Right atrium auricular region (tissue), 2 donors: ENCODE results near the gene DARS1. TPM values are rescaled to one million over a fixed set of nuclear protein-coding genes. Genes with fewer than 3 reads are reported as not detected.

Experiments used
- DNase-seq: peaks from one replicate; pipeline ENCODE4 v3.0.0-alpha.2; 2019; ENCODE audit warnings: low spot score
- H3K27ac ChIP-seq, 2 donors: fragments of 200-600 bp; sonication (generic); 1 replicate in 1 of 2; 2 replicates in 1 of 2; pipeline ENCODE4 v1.5.1; 2016 to 2019
- H3K27me3 ChIP-seq, 2 donors: fragments of 200-600 bp; sonication (generic); one replicate each; pipeline versions ENCODE4 v1.5.1 to v1.6.0; 2017 to 2019
- H3K36me3 ChIP-seq: fragments of 200-600 bp; sonication (generic); one replicate; pipeline ENCODE4 v1.5.1; 2016
- H3K4me1 ChIP-seq, 2 donors: fragments of 200-600 bp; sonication (generic); one replicate each; pipeline versions ENCODE4 v1.5.1 to v1.6.0; 2017 to 2019
- H3K4me3 ChIP-seq, 2 donors: fragments of 200-600 bp; sonication (generic); 1 replicate in 1 of 2; 2 replicates in 1 of 2; pipeline ENCODE4 v1.5.1; 2017 to 2019; ENCODE audit warnings: mild to moderate bottlenecking in 1 of 2, moderate library complexity in 1 of 2
- H3K9me3 ChIP-seq, 2 donors: fragments of 200-600 bp; sonication (generic); one replicate each; pipeline ENCODE4 v1.5.1; 2019
- CTCF ChIP-seq, 2 donors: fragments of 200-600 bp; sonication (generic); IDR thresholded peaks; one replicate each; pipeline ENCODE4 v1.5.1; 2019; ENCODE audit warnings: antibody characterized with exemption in 2 of 2
- total RNA-seq, 2 donors: library from RNA; depleted of rRNA; stranded (reverse); fragments of >200 nt; gene quantifications; one replicate each; pipeline ENCODE4 v1.1.0, GENCODE V29; 2016

The DARS1 gene
- total RNA-seq, 2 donors from 2014 or later = 42.4 to 57.8 TPM

- Histone ChIP-seq H3K27me3 (no peaks in the 10 kb centered on the region), H3K9me3 (no peaks in the 10 kb centered on the region), H3K36me3 (no peaks in the 10 kb centered on the region), H3K27ac (no peak overlapping the region), H3K4me1 (peaks cover 0 to 12% of the 10 kb centered on the region in 2 donors), H3K4me3 (no peak overlapping the region)
- no peak for DNase-seq
- no peak for TF ChIP-seq CTCF (IDR thresholded peaks at IDR 0.05)
These were observed 31.3 kb downstream of the DARS1 start for GRCh38 chr2:135954020-135954601.

- no peaks in the 10 kb centered on the region for H3K9me3 ChIP-seq
- no peak for TF ChIP-seq CTCF (IDR thresholded peaks at IDR 0.05)
- H3K4me1 ChIP-seq = peaks cover 0 to 17% of the 10 kb centered on the region in 2 donors
- no peaks in the 10 kb centered on the region for H3K27me3 ChIP-seq
- no peak overlapping the region for H3K27ac ChIP-seq
- no peaks in the 10 kb centered on the region for H3K36me3 ChIP-seq
- H3K4me3 ChIP-seq = no peak overlapping the region
- no peak for DNase-seq
These were observed 32.5 kb downstream of the DARS1 start for GRCh38 chr2:135952891-135953290.

- Histone ChIP-seq H3K27ac (no peak overlapping the region), H3K9me3 (no peaks in the 10 kb centered on the region), H3K4me1 (peaks cover 0 to 17% of the 10 kb centered on the region in 2 donors), H3K27me3 (no peaks in the 10 kb centered on the region), H3K4me3 (no peak overlapping the region), H3K36me3 (no peaks in the 10 kb centered on the region)
- TF ChIP-seq CTCF (IDR thresholded peaks at IDR 0.05) = no peak
- no peak for DNase-seq
These were observed 34.3 kb downstream of the DARS1 start for GRCh38 chr2:135951041-135951583.

- no peak for TF ChIP-seq CTCF (IDR thresholded peaks at IDR 0.05)
- Histone ChIP-seq H3K36me3 (no peaks in the 10 kb centered on the region), H3K27me3 (no peaks in the 10 kb centered on the region), H3K27ac (no peak overlapping the region), H3K9me3 (no peaks in the 10 kb centered on the region), H3K4me1 (peaks cover 0 to 17% of the 10 kb centered on the region in 2 donors), H3K4me3 (no peak overlapping the region)
- no peak for DNase-seq
These were observed 35.8 kb downstream of the DARS1 start for GRCh38 chr2:135949451-135950234.

GRCh38 chr2:135948642-135949355 lies 36.6 kb downstream of the DARS1 start:
- TF ChIP-seq CTCF (IDR thresholded peaks at IDR 0.05) = no peak
- H3K27ac ChIP-seq = no peak overlapping the region
- H3K4me3 ChIP-seq = no peak overlapping the region
- DNase-seq = no peak
- no peaks in the 10 kb centered on the region for H3K9me3 ChIP-seq
- H3K4me1 ChIP-seq = peaks cover 0 to 17% of the 10 kb centered on the region in 2 donors
- no peaks in the 10 kb centered on the region for H3K36me3 ChIP-seq
- no peaks in the 10 kb centered on the region for H3K27me3 ChIP-seq
